ENCODE results near the gene IFRD2.

IFRD2 gene

GRCh38 chr3:50237754-50238548 is 54.3 kb downstream of the IFRD2 start:
- ChIA-PET CTCF (interaction anchor here (1.3 to 15.1 kb wide), 2 partner anchors 8 to 10 kb away, joined by 9 to 276 read pairs; no protein-coding TSS in a partner anchor), POLR2A (interaction anchor here (0.6 kb wide), 2 partner anchors 34 to 1976 kb away, joined by 5 to 13 read pairs; no protein-coding TSS in a partner anchor)
- TF ChIP-seq, protein P1, sequence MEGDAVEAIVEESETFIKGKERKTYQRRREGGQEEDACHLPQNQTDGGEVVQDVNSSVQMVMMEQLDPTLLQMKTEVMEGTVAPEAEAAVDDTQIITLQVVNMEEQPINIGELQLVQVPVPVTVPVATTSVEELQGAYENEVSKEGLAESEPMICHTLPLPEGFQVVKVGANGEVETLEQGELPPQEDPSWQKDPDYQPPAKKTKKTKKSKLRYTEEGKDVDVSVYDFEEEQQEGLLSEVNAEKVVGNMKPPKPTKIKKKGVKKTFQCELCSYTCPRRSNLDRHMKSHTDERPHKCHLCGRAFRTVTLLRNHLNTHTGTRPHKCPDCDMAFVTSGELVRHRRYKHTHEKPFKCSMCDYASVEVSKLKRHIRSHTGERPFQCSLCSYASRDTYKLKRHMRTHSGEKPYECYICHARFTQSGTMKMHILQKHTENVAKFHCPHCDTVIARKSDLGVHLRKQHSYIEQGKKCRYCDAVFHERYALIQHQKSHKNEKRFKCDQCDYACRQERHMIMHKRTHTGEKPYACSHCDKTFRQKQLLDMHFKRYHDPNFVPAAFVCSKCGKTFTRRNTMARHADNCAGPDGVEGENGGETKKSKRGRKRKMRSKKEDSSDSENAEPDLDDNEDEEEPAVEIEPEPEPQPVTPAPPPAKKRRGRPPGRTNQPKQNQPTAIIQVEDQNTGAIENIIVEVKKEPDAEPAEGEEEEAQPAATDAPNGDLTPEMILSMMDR (IDR thresholded peaks at IDR 0.05; ENCODE audit: control extremely low read depth, extremely low read depth, low read depth, missing control alignments), result no peak
- DNase-seq (ENCODE audit: extremely low spot score), result peak; percentile 87
